Heart left ventricle (tissue), 13 donors: ENCODE data around the gene NTM.

Source experiments
- CTCF ChIP-seq, 12 donors: fragments of 200-600 bp; sonication (generic) in 4 of 12; IDR thresholded peaks; one replicate each; pipeline versions ENCODE4 v1.5.0 to v1.8.0; 2018 to 2022; ENCODE audit warnings: antibody characterized with exemption in 12 of 12, mild to moderate bottlenecking in 5 of 12
- POLR2A ChIP-seq, 2 donors: fragments of 450-650 bp; IDR thresholded peaks; one replicate each; pipeline ENCODE4 v1.6.1; 2017; ENCODE audit warnings: antibody characterized with exemption in 2 of 2, mild to moderate bottlenecking in 2 of 2, moderate library complexity in 2 of 2
- donor health status: ischemic (EF 13 %, LVEDD 7.1; RV severe dilation, severe dysfunction).
- donor health status: DM: no; HTN: yes; CAD: no.
- donor health status: DM: no; HTN: no; CAD: no.
- donor health status: ischemic (EF 25% LVEDD 6.9; RV normal size, moderate dysfunction).
- donor health status: ischemic (EF 25% LVEDD 5.7; RV mildly dilated, moderate dysfunction).
- donor health status: ischemic (EF 35%, LVEDD 5.7; RV mildly dilated, moderate dysfunction).
- donor health status: nonischemic (EF 11% LVEDD 7.7; RV severe dilation, severe dysfunction).
- donor health status: DM: yes; HTN: yes; CAD: no.
- donor health status: PGD.
- donor health status: ischemic (EF 29% LVEDD 5.4; RV normal size, mild dysfunction).
- donor health status: nonischemic (EF 23%, LVEDD 6.1; RV moderate dilation, normal function).

- TF ChIP-seq CTCF (IDR thresholded peaks at IDR 0.05) = no peak
- TF ChIP-seq POLR2A (IDR thresholded peaks at IDR 0.05) = no peak
Measured at GRCh38 chr11:131449036-131450019, 78.9 kb downstream of the NTM start.
